PC-3 (cell line): ENCODE results near the gene UNC13A. TPM values are rescaled to one million over a fixed set of nuclear protein-coding genes. Genes with fewer than 3 reads are reported as not detected.

Experiments used
- ATAC-seq: fragments of 200-7000 bp; cut with Tn5 transposase; 2 replicates; pipeline ENCODE4 v1.9.1; 2020; ENCODE audit warnings: mild to moderate bottlenecking, moderate library complexity
- BruUV-seq: library from RNA; stranded (reverse); fragments of 400-500 nt; replicated peaks from 2 replicates; lab custom pipeline; 2021; lab: Mats Ljungman, UMichigan
- CTCF ChIA-PET: fragments of 300-600 bp; sonication (Branson Sonifier 250); formaldehyde crosslinking; loops from one replicate; lab custom pipeline; 2022; ENCODE audit warnings: antibody characterized with exemption; lab: Charles Lee
- POLR2A ChIA-PET: fragments of 300-600 bp; sonication (Branson Sonifier 250); formaldehyde crosslinking; loops from one replicate; lab custom pipeline; 2022; ENCODE audit warnings: antibody characterized with exemption; ENCODE audit not compliant: unreplicated experiment; lab: Charles Lee
- DNase-seq: peaks from one replicate; pipeline ENCODE4 v3.0.0-alpha.2; 2015
- H2AFZ ChIP-seq: fragments of 300-600 bp; sonication (generic); 2 replicates; pipeline ENCODE4 v1.6.0; 2016; ENCODE audit warnings: antibody characterized with exemption, low read length
- H3F3A ChIP-seq: fragments of 300-600 bp; sonication (generic); one replicate; pipeline ENCODE4 v1.6.0; 2017; ENCODE audit warnings: antibody characterized with exemption, low read length, control low read depth, mild to moderate bottlenecking; ENCODE audit not compliant: unreplicated experiment
- H3K27ac ChIP-seq: fragments of 300-600 bp; sonication (generic); 2 replicates; pipeline ENCODE4 v1.5.1; 2016; ENCODE audit warnings: mild to moderate bottlenecking, low read length
- H3K27me3 ChIP-seq: fragments of 300-600 bp; sonication (generic); 2 replicates; pipeline ENCODE4 v1.6.1; 2016; ENCODE audit warnings: low read length, mixed read lengths
- H3K36me3 ChIP-seq: fragments of 300-600 bp; sonication (generic); 2 replicates; pipeline ENCODE4 v1.6.1; 2016; ENCODE audit warnings: low read depth, mixed run types, low read length, mixed read lengths
- H3K4me1 ChIP-seq: fragments of 300-600 bp; sonication (generic); 2 replicates; pipeline ENCODE4 v1.5.1; 2016; ENCODE audit warnings: low read length; ENCODE audit not compliant: insufficient read depth
- H3K4me2 ChIP-seq: fragments of 300-600 bp; sonication (generic); 2 replicates; pipeline ENCODE4 v1.6.0; 2016; ENCODE audit warnings: low read length
- H3K4me3 ChIP-seq: fragments of 300-600 bp; sonication (generic); 2 replicates; pipeline ENCODE4 v1.5.1; 2016; ENCODE audit warnings: mild to moderate bottlenecking, low read length, mixed read lengths
- H3K79me2 ChIP-seq: fragments of 300-600 bp; sonication (generic); 2 replicates; pipeline ENCODE4 v1.6.1; 2017; ENCODE audit warnings: low read length, mixed read lengths
- H3K9ac ChIP-seq: fragments of 300-600 bp; sonication (generic); 2 replicates; pipeline ENCODE4 v1.6.0; 2016; ENCODE audit warnings: mild to moderate bottlenecking, low read length
- H3K9me2 ChIP-seq: fragments of 300-600 bp; sonication (generic); replicated peaks from 2 replicates; pipeline ENCODE4 v1.6.1; 2016; ENCODE audit warnings: mixed run types, low read length, mixed read lengths
- H3K9me3 ChIP-seq: fragments of 300-600 bp; sonication (generic); 2 replicates; pipeline ENCODE4 v1.6.1; 2016; ENCODE audit warnings: low read length, mixed read lengths
- H4K20me1 ChIP-seq: fragments of 300-600 bp; sonication (generic); 2 replicates; pipeline ENCODE4 v1.6.1; 2016; ENCODE audit warnings: low read length, mixed read lengths
- EZH2 ChIP-seq: fragments of 300-600 bp; sonication (generic); IDR thresholded peaks from one replicate; pipeline ENCODE4 v1.6.1; 2017; ENCODE audit warnings: antibody characterized with exemption, mild to moderate bottlenecking, low read length; ENCODE audit not compliant: unreplicated experiment
- EZH2phosphoT487 ChIP-seq: fragments of 300-600 bp; sonication (generic); IDR thresholded peaks from 2 replicates; pipeline ENCODE4 v1.6.1; 2018; ENCODE audit warnings: mild to moderate bottlenecking, antibody characterized with exemption, low read length, borderline replicate concordance
- intact Hi-C: fragments of 100-400 bp; cut with micrococcal nuclease; formaldehyde crosslinking; loops from 2 replicates; pipeline ENCODE4 v1.9.0; 2023
- total RNA-seq: library from RNA; depleted of rRNA; stranded (reverse); fragments of >200 nt; gene quantifications from 2 replicates; pipeline ENCODE4 v1.2.3, GENCODE V29; 2014
- TF ChIP-seq, protein P1 (sequence below): fragments of 300-600 bp; sonication (generic); conservative IDR thresholded peaks from 2 replicates; pipeline ENCODE4 v1.5.1; 2017; ENCODE audit warnings: antibody characterized with exemption, low read depth, mild to moderate bottlenecking, low read length

UNC13A gene
- total RNA-seq, 1 experiment from 2014 or later, result not detected

DNA sequence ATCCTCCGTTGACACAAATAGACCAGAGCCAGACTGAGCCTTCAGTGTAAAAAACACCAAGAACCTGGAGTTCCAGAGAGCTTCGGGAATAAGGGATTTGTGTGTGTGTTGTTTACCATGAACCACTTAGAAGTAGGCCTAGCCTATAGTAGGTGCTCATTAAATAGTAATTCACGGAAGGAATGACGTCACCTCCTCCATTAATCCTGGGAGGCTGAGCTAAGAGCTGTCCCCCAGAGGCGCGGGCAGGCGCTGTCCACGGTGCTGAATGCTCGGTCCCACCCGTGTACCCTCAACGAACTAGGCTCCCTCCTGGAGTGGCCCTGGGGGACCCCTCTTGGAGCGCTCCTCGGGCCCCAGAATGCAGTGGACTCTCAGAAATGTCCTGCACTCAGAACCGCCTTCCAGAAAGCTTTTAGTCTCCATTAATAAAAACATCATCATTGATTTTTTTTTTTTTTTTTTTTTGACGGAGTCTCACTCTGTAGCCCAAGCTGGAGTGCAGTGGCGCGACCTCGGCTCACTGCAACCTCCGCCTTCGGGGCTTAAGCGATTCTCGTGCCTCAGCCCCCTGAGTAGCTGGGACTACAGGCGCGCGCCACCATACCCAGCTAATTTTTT lies 6.5 kb downstream of the UNC13A start:
- Histone ChIP-seq H3K27ac (no peak overlapping the region), H3K9ac (no peak overlapping the region), H3K9me2 (no peaks in the 10 kb centered on the region), H2AFZ (no peak overlapping the region), H3K4me1 (peaks cover 20% of the 10 kb centered on the region), H3K27me3 (peaks cover 17% of the 10 kb centered on the region), H3K79me2 (no peaks in the 10 kb centered on the region), H3K36me3 (no peaks in the 10 kb centered on the region), H3K4me3 (no peak overlapping the region), H3K4me2 (no peak overlapping the region), H3F3A (no peaks in the 10 kb centered on the region), H3K9me3 (no peaks in the 10 kb centered on the region), H4K20me1 (no peaks in the 10 kb centered on the region)
- no peak for ATAC-seq
- peak; percentile 25 for DNase-seq
- POLR2A ChIA-PET, result no interaction called here
- CTCF ChIA-PET, result interaction anchor here (0.6 to 0.7 kb wide), 2 partner anchors 19 to 78 kb away, joined by 3 to 5 read pairs; no protein-coding TSS in a partner anchor
- intact Hi-C loops, result no loop called here
- BruUV-seq, result no TSS peak
- TF ChIP-seq, protein P1, sequence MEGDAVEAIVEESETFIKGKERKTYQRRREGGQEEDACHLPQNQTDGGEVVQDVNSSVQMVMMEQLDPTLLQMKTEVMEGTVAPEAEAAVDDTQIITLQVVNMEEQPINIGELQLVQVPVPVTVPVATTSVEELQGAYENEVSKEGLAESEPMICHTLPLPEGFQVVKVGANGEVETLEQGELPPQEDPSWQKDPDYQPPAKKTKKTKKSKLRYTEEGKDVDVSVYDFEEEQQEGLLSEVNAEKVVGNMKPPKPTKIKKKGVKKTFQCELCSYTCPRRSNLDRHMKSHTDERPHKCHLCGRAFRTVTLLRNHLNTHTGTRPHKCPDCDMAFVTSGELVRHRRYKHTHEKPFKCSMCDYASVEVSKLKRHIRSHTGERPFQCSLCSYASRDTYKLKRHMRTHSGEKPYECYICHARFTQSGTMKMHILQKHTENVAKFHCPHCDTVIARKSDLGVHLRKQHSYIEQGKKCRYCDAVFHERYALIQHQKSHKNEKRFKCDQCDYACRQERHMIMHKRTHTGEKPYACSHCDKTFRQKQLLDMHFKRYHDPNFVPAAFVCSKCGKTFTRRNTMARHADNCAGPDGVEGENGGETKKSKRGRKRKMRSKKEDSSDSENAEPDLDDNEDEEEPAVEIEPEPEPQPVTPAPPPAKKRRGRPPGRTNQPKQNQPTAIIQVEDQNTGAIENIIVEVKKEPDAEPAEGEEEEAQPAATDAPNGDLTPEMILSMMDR, result no peak
- no peak for TF ChIP-seq EZH2phosphoT487
- no peak for TF ChIP-seq EZH2

DNA sequence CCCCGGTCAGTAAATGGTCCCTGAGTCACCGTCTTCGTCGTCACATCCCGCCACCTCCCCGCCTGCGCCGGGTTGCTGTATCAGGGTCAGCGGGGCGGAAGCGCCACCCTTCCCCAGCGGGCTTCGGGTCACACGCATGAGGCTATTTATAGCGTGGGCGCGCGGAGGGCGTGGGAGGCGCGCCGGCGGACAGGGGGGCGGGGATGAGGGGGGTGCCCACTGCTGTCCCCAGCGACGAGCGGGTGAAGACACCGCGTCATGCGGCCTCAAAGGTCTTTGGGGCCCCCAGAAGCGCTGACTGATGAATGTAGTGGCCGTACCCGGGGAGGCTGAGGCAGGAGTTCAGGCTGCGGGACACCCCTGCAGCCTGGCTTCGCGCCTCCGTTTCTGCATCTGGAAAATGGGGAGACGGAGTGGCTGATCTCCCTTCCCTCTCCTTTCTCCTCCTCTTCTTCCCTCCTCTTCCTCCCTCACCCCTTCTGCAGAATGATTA lies 7.9 kb downstream of the UNC13A start:
- H3K9me2 ChIP-seq, result no peaks in the 10 kb centered on the region
- H2AFZ ChIP-seq, result peak overlapping the region; percentile 57; the same call in 1 of the 2 replicates
- H3F3A ChIP-seq, result no peaks in the 10 kb centered on the region
- H3K4me1 ChIP-seq, result peaks cover 10% of the 10 kb centered on the region
- CTCF ChIA-PET, result no interaction called here
- H3K4me2 ChIP-seq, result peak overlapping the region; percentile 73
- H3K79me2 ChIP-seq, result no peaks in the 10 kb centered on the region
- ATAC-seq (peak; percentile 84), DNase-seq (peak; percentile 51)
- no peaks in the 10 kb centered on the region for H3K36me3 ChIP-seq
- H3K4me3 ChIP-seq, result peak overlapping the region; percentile 50
- POLR2A ChIA-PET, result no interaction called here
- no TSS peak for BruUV-seq
- H3K9me3 ChIP-seq, result no peaks in the 10 kb centered on the region
- no peak overlapping the region for H3K9ac ChIP-seq
- no peak overlapping the region for H3K27ac ChIP-seq
- H3K27me3 ChIP-seq, result 0 out of 2 replicates have a peak, but pooled peaks cover 10% of the 10 kb centered on the region
- H4K20me1 ChIP-seq, result no peaks in the 10 kb centered on the region
- TF ChIP-seq EZH2, result no peak
- TF ChIP-seq, protein P1, result no peak
- no peak for TF ChIP-seq EZH2phosphoT487
- intact Hi-C loops, result no loop called here
